GM19099 (cell line): ENCODE results near the gene CCL3.

Experiments used
- POLR2A ChIP-seq: IDR thresholded peaks from 3 replicates; pipeline ENCODE4 v1.6.1; 2011; ENCODE audit warnings: low read depth; ENCODE audit not compliant: insufficient read length; ENCODE audit errors: extremely low read depth

CCL3 gene

GRCh38 chr17:36089339-36089865 is 541 bp downstream of the CCL3 start:
- TF ChIP-seq POLR2A = no peak

GRCh38 chr17:36088670-36089338 is 1.1 kb downstream of the CCL3 start:
- peak; percentile 1 for TF ChIP-seq POLR2A

GRCh38 chr17:36087897-36088572 is 1.9 kb downstream of the CCL3 start:
- TF ChIP-seq POLR2A = peak; percentile 59

- peak; percentile 54 for TF ChIP-seq POLR2A
Measured at GRCh38 chr17:36087471-36087870, 2.5 kb downstream of the CCL3 start.

GRCh38 chr17:36086791-36087190 is 3.2 kb downstream of the CCL3 start:
- TF ChIP-seq POLR2A = no peak

GRCh38 chr17:36085765-36086164 is 4.2 kb downstream of the CCL3 start:
- TF ChIP-seq POLR2A = no peak

- no peak for TF ChIP-seq POLR2A
Measured at GRCh38 chr17:36074365-36074764, 15.6 kb downstream of the CCL3 start.

GRCh38 chr17:36072431-36073121 is 17.4 kb downstream of the CCL3 start:
- TF ChIP-seq POLR2A = no peak

GRCh38 chr17:36071751-36072150 is 18.2 kb downstream of the CCL3 start:
- no peak for TF ChIP-seq POLR2A

- no peak for TF ChIP-seq POLR2A
Measured at GRCh38 chr17:36070427-36070826, 19.5 kb downstream of the CCL3 start.

- TF ChIP-seq POLR2A = no peak
Measured at GRCh38 chr17:36069136-36069535, 20.8 kb downstream of the CCL3 start.

GRCh38 chr17:36068524-36068923 is 21.4 kb downstream of the CCL3 start:
- no peak for TF ChIP-seq POLR2A

GRCh38 chr17:36066365-36066985 is 23.5 kb downstream of the CCL3 start:
- TF ChIP-seq POLR2A = no peak

GRCh38 chr17:36063786-36064541 is 26.0 kb downstream of the CCL3 start, which contains the start of gene CCL18:
TSS of gene CCL18 (plus strand) at chr17:36064272. CDS start at chr17:36064343, 71 bp downstream.
- TF ChIP-seq POLR2A = no peak
